HepG2 (cell line): Measurements from ENCODE around the gene CREG2.

ENCODE experiments used
- CAMTA2 ChIP-seq: sonication (generic); formaldehyde crosslinking; IDR thresholded peaks from 2 replicates; pipeline ENCODE4 v1.4.0; 2020; ENCODE audit warnings: mild to moderate bottlenecking, missing genetic modification reagents, borderline replicate concordance
- CC2D1A ChIP-seq: sonication (generic); formaldehyde crosslinking; IDR thresholded peaks from 2 replicates; pipeline ENCODE4 v1.8.1; 2023; ENCODE audit warnings: mild to moderate bottlenecking, missing genetic modification reagents
- CHD2 ChIP-seq: IDR thresholded peaks from 2 replicates; pipeline ENCODE4 v1.6.1; 2011; ENCODE audit warnings: low read depth, low read length, improper control_type of control experiment
- ETV6 ChIP-seq: sonication (generic); formaldehyde crosslinking; conservative IDR thresholded peaks from 2 replicates; pipeline ENCODE4 v1.4.0; 2020; ENCODE audit warnings: missing genetic modification reagents
- EZH2 ChIP-seq: conservative IDR thresholded peaks from 2 replicates; pipeline ENCODE4 v1.6.1; 2012; ENCODE audit warnings: mild to moderate bottlenecking, low read depth, low read length, moderate library complexity
- JUN ChIP-seq: sonication (generic); formaldehyde crosslinking; IDR thresholded peaks from 2 replicates; pipeline ENCODE4 v1.4.0; 2020; ENCODE audit warnings: mild to moderate bottlenecking, missing genetic modification reagents
- KLF13 ChIP-seq: sonication (generic); formaldehyde crosslinking; IDR thresholded peaks from 2 replicates; pipeline ENCODE4 v1.4.0; 2020; ENCODE audit warnings: mild to moderate bottlenecking, missing genetic modification reagents
- NKX3-1 ChIP-seq: sonication (generic); formaldehyde crosslinking; IDR thresholded peaks from 2 replicates; pipeline ENCODE4 v1.5.0; 2020; ENCODE audit warnings: missing genetic modification reagents
- POLR2A ChIP-seq, 2 experiments: IDR thresholded peaks; 2 replicates each; pipeline ENCODE4 v1.6.1; 2011; ENCODE audit warnings: low read depth in 2 of 2, low read length in 2 of 2, mild to moderate bottlenecking in 1 of 2, moderate library complexity in 1 of 2; ENCODE audit not compliant: insufficient read depth in 1 of 2
- ZBTB21 ChIP-seq: sonication (generic); formaldehyde crosslinking; IDR thresholded peaks from 2 replicates; pipeline ENCODE4 v1.4.0; 2020; ENCODE audit warnings: missing genetic modification reagents
- TF ChIP-seq, protein P1 (sequence below): IDR thresholded peaks from 2 replicates; pipeline ENCODE4 v1.6.1; 2016; ENCODE audit warnings: low read depth
- TF ChIP-seq, protein P2 (sequence below): sonication (generic); formaldehyde crosslinking; IDR thresholded peaks from 2 replicates; pipeline ENCODE4 v1.5.1; 2020; ENCODE audit warnings: mild to moderate bottlenecking, missing genetic modification reagents, borderline replicate concordance
- TF ChIP-seq, protein P3 (sequence below): sonication (generic); formaldehyde crosslinking; IDR thresholded peaks from 2 replicates; pipeline ENCODE4 v1.5.0; 2020; ENCODE audit warnings: mild to moderate bottlenecking, missing genetic modification reagents, moderate library complexity
- TF ChIP-seq, protein P4 (sequence below): sonication (generic); formaldehyde crosslinking; IDR thresholded peaks from 2 replicates; pipeline ENCODE4 v1.8.0; 2022; ENCODE audit warnings: missing genetic modification reagents, low read depth, mild to moderate bottlenecking, borderline replicate concordance

DNA sequence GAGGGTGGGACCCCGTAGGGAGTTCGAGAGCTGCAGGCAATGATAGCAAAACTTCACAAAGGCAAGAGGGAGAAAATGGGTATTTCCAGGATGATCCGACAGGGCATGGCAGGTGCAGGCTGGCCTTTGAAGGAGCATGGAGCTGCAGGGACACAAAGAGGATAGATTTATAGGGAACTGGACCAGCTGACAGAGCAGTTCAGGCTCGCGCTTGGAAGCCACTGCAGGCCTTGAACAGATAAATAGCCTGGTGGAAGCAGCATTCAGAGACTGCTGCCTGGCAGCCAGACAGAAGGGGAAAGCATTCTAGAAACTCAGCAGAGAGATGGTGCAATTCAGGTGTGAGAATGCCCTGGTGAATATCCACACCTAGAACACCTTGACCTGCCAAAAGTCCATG is 29.3 kb upstream of the CREG2 start:
- TF ChIP-seq KLF13 (CRISPR knock-in tag) (no peak), ZBTB21 (no peak), NKX3-1 (CRISPR knock-in tag) (no peak), CHD2 (no peak), CC2D1A (CRISPR knock-in tag) (no peak), CAMTA2 (CRISPR knock-in tag) (no peak), ETV6 (CRISPR knock-in tag) (no peak), POLR2A (IDR thresholded peaks at IDR 0.05; ENCODE audit: insufficient read depth in 1 of 2, low read depth in 2 of 2, low read length in 2 of 2) (no peak), EZH2 (no peak), JUN (CRISPR knock-in tag) (no peak)
- TF ChIP-seq, protein P1, sequence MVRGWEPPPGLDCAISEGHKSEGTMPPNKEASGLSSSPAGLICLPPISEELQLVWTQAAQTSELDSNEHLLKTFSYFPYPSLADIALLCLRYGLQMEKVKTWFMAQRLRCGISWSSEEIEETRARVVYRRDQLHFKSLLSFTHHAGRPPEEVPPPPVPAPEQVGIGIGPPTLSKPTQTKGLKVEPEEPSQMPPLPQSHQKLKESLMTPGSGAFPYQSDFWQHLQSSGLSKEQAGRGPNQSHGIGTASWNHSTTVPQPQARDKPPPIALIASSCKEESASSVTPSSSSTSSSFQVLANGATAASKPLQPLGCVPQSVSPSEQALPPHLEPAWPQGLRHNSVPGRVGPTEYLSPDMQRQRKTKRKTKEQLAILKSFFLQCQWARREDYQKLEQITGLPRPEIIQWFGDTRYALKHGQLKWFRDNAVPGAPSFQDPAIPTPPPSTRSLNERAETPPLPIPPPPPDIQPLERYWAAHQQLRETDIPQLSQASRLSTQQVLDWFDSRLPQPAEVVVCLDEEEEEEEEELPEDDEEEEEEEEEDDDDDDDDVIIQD (CRISPR knock-in tag), result no peak
- TF ChIP-seq, protein P2, sequence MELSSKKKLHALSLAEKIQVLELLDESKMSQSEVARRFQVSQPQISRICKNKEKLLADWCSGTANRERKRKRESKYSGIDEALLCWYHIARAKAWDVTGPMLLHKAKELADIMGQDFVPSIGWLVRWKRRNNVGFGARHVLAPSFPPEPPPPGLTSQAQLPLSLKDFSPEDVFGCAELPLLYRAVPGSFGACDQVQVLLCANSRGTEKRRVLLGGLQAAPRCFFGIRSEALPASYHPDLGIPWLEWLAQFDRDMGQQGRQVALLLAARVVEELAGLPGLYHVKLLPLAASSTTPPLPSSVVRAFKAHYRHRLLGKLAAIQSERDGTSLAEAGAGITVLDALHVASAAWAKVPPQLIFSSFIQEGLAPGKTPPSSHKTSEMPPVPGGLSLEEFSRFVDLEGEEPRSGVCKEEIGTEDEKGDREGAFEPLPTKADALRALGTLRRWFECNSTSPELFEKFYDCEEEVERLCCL (CRISPR knock-in tag), result no peak
- TF ChIP-seq, protein P3, sequence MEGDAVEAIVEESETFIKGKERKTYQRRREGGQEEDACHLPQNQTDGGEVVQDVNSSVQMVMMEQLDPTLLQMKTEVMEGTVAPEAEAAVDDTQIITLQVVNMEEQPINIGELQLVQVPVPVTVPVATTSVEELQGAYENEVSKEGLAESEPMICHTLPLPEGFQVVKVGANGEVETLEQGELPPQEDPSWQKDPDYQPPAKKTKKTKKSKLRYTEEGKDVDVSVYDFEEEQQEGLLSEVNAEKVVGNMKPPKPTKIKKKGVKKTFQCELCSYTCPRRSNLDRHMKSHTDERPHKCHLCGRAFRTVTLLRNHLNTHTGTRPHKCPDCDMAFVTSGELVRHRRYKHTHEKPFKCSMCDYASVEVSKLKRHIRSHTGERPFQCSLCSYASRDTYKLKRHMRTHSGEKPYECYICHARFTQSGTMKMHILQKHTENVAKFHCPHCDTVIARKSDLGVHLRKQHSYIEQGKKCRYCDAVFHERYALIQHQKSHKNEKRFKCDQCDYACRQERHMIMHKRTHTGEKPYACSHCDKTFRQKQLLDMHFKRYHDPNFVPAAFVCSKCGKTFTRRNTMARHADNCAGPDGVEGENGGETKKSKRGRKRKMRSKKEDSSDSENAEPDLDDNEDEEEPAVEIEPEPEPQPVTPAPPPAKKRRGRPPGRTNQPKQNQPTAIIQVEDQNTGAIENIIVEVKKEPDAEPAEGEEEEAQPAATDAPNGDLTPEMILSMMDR (CRISPR knock-in tag), result no peak
- TF ChIP-seq, protein P4, sequence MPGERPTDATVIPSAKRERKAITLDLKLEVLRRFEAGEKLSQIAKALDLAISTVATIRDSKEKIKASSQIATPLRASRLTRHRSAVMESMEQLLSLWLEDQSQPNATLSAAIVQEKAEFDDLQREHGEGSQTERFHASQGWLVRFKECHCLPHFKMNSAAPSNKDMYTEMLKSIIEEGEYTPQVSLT (CRISPR knock-in tag), result no peak
